GM19438 (cell line): ENCODE data around the gene PCIF1.
A peak's percentile ranks its signal among the peaks of the same experiment; 100 is the strongest.
"Not testable (repeated sequence)": the region's sequence is repeated elsewhere in the genome, so short reads cannot be mapped to it uniquely, and the experiment has no call there.

Source experiments
- ATAC-seq: cut with Tn5 transposase; IDR thresholded peaks from one replicate; pipeline ENCODE4 v1.9.1; 2021; ENCODE audit warnings: low read depth; ENCODE audit not compliant: unreplicated experiment

Gene PCIF1

GRCh38 chr20:45934586-45935415, at the start of gene PCIF1:
TSS of gene PCIF1 (plus strand) at chr20:45934683. CDS start at chr20:45939000, 4,317 bp downstream.
- peak; percentile 64 for ATAC-seq

GRCh38 chr20:45886590-45887345, 47.7 kb upstream of the PCIF1 start:
- ATAC-seq: no peak

GRCh38 chr20:45887346-45887715, 47.2 kb upstream of the PCIF1 start, which contains the start of gene SPATA25:
TSS of gene SPATA25 (minus strand) at chr20:45887622. CDS start at chr20:45887590, 32 bp downstream.
- ATAC-seq: no peak

DNA sequence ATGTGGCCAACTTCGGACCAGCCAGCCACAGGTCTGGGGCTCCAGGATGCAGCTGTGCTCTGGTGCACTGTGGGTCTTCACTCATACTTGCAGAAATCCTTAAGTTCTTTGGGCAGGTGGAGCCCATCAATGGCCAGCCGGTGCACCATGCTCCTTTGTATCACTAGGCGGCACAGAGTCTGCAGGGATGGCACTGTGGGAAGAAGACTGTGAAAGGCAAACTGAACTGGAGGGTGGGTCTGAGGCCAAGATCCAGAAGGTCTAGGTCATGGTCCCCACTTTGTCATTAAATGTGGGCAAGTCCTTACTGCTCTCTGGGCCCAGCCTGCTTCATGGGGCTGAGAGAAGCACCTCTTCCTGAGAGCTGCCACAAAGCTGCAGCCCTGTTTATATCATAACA, 45.8 kb upstream of the PCIF1 start:
- ATAC-seq: no peak

GRCh38 chr20:45890077-45890984, 44.2 kb upstream of the PCIF1 start:
- ATAC-seq: peak; percentile 26

DNA sequence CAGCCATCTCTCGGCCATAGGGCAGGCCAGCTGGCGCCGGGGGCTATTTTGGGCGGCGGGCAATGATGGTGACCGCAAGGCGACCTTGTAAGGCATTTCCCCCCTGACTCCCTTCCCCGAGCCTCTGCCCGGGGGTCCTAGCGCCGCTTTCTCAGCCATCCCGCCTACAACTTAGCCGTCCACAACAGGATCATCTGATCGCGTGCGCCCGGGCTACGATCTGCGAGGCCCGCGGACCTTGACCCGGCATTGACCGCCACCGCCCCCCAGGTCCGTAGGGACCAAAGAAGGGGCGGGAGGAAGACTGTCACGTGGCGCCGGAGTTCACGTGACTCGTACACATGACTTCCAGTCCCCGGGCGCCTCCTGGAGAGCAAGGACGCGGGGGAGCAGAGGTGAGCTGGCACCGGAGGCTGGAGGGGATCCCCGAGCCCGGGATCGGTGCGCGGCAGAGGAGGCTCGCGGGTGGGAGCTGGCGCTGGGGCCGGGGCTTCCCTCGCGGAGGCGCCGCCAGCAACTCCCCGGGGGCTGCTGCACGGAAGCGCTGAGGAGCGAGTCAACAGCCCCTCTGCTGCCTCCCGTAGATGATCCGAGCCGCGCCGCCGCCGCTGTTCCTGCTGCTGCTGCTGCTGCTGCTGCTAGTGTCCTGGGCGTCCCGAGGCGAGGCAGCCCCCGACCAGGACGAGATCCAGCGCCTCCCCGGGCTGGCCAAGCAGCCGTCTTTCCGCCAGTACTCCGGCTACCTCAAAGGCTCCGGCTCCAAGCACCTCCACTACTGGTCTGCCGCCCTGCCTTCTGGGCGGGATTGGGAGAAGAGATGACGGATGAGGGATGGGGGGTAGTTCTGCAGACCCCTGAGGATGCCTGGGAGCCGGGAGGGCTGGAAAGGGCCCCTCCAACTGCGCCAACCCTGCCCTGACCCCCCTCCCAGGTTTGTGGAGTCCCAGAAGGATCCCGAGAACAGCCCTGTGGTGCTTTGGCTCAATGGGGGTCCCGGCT, 43.2 kb upstream of the PCIF1 start, which contains the start of the genes CTSA and NEURL2:
TSS of gene CTSA (plus strand) at position 351 of the 999 bp plus-strand sequence. CDS start at position 585, 234 bp downstream.
TSS of gene NEURL2 (minus strand) at position 224 of the 999 bp plus-strand sequence. CDS start at position 7, 217 bp downstream.
- peak; percentile 58 for ATAC-seq

DNA sequence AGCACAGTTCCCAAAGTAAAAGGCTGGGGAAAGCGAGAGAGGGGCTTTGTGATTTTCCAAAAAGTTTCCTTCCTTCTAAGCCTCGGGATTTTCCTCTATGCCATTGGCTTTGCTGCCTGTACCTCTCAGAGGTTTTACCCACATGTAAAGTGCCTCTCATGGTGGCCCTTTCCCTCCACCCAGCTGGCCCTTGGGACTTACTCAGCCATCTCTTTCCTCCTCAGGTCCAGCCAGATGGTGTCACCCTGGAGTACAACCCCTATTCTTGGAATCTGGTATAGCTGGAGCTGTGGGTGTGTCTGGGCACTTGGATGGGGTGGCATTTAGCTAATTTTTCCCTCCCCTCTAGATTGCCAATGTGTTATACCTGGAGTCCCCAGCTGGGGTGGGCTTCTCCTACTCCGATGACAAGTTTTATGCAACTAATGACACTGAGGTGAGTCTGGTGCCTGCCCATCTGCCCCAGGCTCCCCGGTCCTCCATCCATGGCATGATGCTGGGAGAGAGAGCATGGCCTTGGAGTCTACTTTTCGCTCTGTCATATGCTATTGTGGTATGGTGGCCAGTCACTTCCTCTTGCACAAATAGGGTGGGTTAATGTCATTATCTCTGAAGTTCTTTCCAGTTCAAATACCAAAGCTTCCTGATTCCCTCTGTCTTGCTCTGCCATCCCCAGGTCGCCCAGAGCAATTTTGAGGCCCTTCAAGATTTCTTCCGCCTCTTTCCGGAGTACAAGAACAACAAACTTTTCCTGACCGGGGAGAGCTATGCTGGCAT, 42.2 kb upstream of the PCIF1 start:
- no peak for ATAC-seq

DNA sequence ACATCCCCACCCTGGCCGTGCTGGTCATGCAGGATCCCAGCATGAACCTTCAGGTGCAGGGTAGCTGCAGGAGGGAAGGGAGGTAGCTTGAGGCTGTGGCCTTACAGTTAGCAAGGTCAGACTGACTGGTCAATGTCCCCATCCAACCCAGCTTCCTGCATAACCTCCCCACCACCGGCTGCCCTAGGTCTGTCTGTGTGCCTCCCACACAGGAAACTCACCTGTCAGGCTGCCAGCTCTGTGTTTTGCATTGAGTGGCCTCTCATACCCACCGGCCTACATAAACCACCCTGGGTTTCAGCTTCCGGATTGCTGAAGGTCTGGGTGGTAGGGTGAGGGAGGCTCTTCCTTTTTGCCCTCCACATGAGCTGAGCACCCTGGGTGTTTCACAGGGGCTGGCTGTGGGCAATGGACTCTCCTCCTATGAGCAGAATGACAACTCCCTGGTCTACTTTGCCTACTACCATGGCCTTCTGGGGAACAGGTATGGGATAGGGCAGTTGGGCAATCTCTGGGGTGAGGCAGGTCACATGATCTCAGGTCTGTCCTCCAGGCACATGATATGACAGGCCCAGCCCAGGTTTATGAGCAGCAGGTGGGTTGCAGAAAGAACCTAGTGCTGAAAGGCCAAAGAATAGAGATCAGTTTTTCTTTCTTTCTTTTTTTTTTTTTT, 41.5 kb upstream of the PCIF1 start:
- no peak for ATAC-seq

GRCh38 chr20:45893831-45894230, 40.7 kb upstream of the PCIF1 start:
- ATAC-seq: no peak

- no peak for ATAC-seq
Observed at GRCh38 chr20:45894797-45895196, 39.7 kb upstream of the PCIF1 start.

- no peak for ATAC-seq
Observed at GRCh38 chr20:45896641-45897161, 37.8 kb upstream of the PCIF1 start.

DNA sequence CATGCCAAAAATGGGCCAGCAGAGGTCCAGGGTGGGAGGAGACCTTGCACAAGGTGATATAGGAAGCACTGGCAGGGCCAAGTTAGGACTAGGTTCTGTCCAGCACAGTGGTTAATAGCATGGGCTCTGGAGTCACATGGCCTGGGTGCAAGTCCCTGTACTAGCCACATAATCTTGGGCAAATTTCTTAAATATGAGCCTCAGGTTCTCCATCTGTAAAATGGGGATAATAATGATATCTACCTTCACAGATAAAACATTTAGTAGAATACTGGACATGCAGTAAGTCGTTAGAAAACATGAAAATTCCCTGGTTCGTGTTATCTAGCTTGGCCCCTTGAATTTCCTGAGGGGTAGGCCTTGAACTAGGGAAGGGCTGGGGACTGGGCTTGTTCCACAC, 37.2 kb upstream of the PCIF1 start:
- no peak for ATAC-seq

DNA sequence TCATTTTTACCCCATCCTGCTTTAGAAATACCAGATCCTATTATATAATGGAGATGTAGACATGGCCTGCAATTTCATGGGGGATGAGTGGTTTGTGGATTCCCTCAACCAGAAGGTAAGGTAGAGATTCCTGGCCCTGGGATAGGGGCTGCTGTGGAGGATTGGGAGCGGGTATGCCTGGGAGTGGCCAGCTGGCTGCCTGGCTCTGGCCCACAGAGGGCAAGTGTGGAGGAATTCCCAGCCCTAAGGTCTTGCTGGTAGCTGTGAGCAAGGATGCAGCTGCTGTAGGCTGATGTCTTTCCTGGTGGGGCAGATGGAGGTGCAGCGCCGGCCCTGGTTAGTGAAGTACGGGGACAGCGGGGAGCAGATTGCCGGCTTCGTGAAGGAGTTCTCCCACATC, 36.8 kb upstream of the PCIF1 start:
- ATAC-seq: no peak

GRCh38 chr20:45898285-45898684, 36.2 kb upstream of the PCIF1 start:
- no peak for ATAC-seq

GRCh38 chr20:45899046-45899835, 35.2 kb upstream of the PCIF1 start:
- ATAC-seq: no peak

DNA sequence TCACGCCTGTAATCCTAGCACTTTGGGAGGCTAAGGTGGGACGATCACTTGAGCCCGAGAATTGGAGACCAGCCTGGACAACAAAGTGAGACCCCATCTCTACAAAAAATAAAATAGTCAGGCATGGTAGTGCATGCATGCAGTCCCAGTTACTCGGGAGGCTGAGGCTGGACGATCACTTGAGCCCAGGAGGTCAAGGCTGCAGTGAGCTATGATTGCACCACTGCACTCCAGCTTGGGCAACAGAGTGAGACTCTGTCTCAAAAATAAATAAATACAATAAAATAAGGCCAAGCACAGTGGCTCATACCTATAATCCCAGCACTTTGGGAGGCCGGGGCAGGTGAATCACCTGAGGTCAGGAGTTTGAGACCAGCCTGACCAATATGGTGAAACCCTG, 33.2 kb upstream of the PCIF1 start:
- ATAC-seq: not testable (repeated sequence)

DNA sequence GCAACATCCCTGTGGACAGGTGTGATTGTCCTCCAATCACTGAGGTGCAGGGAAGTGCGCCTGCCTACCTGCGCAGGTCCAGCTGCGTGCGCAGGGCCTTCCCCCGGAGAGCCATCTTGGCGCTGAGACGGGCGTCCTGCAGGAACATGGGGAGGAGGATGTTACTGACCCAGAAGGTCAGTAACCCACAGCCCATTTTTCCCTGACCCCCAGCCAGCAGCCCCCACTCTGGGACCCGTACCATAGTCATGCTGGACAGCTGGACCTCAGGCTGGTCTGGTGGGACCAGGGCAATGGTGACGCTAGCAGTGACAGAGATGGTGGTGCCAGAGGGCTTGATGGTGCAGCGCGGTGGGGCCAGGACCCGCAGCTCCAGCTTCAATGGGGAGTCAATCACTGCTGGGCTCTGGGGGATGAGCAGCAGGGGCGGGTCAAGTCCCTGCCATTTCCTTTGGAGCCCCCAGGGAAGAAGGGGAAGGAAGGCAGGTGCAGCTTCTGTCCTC, 32.2 kb upstream of the PCIF1 start:
- no peak for ATAC-seq
